ENCODE results near the gene SLC25A25.
"Not testable (repeated sequence)": the region's sequence is repeated elsewhere in the genome, so short reads cannot be mapped to it uniquely, and the experiment has no call there.

The SLC25A25 gene

GRCh38 chr9:128098297-128099230, 30.5 kb downstream of the SLC25A25 start:
- DNase-seq = peak; percentile 45

DNA sequence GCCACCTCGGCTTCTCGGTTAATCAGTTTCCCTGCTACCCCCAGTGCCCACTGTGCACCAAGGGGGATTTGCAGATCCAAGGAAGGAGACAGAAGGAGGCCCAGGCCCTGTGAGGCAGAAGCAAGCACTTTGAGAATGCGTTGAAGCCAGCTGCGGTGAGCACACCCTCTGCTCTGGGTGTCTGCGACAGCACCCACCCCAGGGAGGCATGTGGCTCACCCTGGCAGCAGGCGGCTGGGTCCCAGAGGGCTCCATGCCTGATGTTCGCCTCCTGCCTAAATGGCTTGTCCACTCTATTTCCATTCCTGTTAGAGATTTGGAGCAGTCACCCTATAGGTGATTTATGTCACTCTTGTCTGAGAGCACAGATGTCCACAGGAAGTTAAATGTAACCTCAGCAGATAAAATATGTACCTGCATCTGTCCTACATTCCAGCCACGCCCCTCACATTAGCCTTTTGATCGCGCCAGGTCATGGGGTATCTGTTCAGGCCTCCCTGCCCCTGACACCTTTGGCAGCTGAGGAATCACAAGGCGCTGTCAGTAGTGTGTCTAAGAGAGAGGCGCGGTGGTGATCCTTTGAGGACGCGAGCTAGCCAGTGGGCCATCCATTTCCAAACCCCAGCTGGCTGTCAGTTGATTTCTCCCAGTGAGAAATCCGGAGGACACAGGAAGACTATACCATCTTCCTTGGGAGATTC, 31.3 kb downstream of the SLC25A25 start:
- DNase-seq = no peak

DNA sequence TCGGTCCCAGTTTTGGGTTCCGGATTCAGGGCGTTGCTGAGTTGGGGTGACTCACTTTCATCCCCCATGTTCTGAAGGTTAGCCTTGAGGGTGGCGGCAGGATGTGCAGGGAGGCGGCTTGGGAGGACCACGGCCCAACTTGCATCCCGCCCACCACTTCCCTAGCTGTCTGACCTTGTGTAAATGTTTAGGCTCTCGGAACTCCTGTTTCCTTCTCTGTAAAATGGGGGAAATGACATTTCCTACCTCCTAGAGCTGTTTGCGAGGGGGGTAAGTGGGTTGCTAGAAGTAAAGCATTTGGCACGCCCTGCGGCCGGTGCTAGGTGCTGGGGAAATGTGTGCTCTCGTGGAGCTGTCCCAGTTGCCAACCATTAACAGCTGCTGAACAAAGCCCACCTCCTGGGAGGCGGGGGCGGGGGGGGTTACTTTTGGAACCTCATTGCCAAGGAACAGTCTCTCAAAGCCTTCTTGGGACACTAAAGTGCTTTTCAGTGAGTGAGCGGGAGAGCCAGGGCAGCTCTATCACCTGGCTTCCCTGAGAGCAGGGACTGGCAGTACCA, 32.0 kb downstream of the SLC25A25 start:
- no peak for DNase-seq

- no peak for DNase-seq
These were observed 32.5 kb downstream of the SLC25A25 start for GRCh38 chr9:128100581-128100980.

DNA sequence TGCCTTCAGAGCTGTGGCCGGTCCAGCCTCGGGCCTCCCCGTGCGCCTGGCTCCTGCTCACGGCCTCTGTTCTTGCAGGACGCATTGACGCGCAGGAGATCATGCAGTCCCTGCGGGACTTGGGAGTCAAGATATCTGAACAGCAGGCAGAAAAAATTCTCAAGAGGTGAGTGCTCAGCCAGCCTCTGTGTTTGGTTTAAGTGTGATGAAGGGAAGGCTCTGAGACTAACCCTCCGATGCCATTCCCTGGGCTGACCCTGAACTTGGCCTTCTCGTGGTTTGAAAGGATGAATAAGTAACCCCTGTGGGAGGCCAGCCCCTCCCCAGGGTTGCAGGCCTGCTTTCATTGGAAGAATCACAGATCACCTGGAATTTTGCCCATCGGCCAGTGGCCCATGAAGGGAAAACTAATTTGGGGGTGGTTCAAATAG, 33.2 kb downstream of the SLC25A25 start:
- DNase-seq = no peak

- DNase-seq = no peak
These were observed 33.7 kb downstream of the SLC25A25 start for GRCh38 chr9:128101690-128102089.

GRCh38 chr9:128102196-128102595, 34.2 kb downstream of the SLC25A25 start:
- no peak for DNase-seq

GRCh38 chr9:128102861-128103588, 35.0 kb downstream of the SLC25A25 start:
- DNase-seq = no peak

GRCh38 chr9:128103589-128103962, 35.5 kb downstream of the SLC25A25 start:
- DNase-seq = peak; percentile 40

DNA sequence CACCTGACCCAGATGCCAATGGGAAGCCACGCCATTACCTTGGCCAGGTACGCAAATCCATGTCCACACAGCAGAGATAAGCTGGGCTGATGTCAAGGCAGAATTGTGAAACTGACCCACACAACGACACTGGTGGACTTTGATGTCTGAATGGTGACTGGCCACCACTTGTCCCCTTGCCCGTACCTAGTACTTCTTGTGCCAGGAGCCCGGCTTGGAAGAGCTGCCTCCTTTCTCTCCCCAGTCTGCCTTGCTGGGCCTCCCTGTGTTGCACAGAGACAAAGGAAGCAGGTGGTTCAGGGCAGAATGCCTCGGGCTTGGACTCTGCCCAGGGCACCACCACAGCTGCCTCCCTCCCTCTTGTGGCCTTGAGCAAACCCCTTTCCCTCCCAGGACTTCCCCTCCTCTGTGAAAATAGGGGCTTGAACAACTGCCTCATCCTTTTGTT, 36.2 kb downstream of the SLC25A25 start:
- no peak for DNase-seq

DNA sequence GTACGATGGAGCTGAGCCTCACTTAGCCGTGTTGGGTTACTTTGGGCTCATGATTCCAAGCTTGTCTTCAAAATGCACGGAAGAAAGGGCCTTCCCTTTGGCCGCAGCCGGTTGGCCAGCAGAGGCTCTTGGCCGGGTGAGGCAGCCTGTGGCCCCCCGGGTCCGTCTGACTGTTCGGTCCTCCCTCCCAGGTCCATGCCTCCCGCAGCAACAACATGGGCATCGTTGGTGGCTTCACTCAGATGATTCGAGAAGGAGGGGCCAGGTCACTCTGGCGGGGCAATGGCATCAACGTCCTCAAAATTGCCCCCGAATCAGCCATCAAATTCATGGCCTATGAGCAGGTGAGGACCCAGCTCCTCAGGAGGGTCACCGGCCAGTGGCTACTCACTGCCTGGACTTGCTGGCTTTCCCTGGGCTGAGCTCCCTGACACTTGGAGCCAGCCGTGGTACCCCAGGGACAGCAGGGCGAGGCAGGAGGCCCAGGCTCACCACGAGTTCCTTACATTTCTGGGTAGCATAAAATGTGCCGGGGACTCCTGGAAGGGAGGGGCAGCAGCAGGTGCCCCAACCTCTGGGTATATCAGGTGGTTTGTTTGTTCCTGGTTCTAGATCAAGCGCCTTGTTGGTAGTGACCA, 37.6 kb downstream of the SLC25A25 start:
- no peak for DNase-seq

- no peak for DNase-seq
These were observed 38.3 kb downstream of the SLC25A25 start for GRCh38 chr9:128106181-128106939.

DNA sequence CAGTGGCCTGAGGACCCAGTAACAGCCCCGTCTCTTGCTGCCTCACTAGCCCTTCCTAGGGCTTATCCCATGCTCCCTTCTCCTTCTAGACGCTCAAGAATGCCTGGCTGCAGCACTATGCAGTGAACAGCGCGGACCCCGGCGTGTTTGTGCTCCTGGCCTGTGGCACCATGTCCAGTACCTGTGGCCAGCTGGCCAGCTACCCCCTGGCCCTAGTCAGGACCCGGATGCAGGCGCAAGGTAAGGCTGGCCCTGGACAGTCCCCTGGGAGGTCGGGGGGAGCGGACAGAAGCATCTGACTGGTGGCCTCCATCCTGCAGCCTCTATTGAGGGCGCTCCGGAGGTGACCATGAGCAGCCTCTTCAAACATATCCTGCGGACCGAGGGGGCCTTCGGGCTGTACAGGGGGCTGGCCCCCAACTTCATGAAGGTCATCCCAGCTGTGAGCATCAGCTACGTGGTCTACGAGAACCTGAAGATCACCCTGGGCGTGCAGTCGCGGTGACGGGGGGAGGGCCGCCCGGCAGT, 39.0 kb downstream of the SLC25A25 start:
- no peak for DNase-seq

DNA sequence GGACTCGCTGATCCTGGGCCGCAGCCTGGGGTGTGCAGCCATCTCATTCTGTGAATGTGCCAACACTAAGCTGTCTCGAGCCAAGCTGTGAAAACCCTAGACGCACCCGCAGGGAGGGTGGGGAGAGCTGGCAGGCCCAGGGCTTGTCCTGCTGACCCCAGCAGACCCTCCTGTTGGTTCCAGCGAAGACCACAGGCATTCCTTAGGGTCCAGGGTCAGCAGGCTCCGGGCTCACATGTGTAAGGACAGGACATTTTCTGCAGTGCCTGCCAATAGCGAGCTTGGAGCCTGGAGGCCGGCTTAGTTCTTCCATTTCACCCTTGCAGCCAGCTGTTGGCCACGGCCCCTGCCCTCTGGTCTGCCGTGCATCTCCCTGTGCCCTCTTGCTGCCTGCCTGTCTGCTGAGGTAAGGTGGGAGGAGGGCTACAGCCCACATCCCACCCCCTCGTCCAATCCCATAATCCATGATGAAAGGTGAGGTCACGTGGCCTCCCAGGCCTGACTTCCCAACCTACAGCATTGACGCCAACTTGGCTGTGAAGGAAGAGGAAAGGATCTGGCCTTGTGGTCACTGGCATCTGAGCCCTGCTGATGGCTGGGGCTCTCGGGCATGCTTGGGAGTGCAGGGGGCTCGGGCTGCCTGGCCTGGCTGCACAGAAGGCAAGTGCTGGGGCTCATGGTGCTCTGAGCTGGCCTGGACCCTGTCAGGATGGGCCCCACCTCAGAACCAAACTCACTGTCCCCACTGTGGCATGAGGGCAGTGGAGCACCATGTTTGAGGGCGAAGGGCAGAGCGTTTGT, 39.6 kb downstream of the SLC25A25 start:
- DNase-seq = no peak

DNA sequence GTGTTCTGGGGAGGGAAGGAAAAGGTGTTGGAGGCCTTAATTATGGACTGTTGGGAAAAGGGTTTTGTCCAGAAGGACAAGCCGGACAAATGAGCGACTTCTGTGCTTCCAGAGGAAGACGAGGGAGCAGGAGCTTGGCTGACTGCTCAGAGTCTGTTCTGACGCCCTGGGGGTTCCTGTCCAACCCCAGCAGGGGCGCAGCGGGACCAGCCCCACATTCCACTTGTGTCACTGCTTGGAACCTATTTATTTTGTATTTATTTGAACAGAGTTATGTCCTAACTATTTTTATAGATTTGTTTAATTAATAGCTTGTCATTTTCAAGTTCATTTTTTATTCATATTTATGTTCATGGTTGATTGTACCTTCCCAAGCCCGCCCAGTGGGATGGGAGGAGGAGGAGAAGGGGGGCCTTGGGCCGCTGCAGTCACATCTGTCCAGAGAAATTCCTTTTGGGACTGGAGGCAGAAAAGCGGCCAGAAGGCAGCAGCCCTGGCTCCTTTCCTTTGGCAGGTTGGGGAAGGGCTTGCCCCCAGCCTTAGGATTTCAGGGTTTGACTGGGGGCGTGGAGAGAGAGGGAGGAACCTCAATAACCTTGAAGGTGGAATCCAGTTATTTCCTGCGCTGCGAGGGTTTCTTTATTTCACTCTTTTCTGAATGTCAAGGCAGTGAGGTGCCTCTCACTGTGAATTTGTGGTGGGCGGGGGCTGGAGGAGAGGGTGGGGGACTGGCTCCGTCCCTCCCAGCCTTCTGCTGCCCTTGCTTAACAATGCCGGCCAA, 40.4 kb downstream of the SLC25A25 start:
- DNase-seq = no peak

GRCh38 chr9:128109050-128109709, 41.1 kb downstream of the SLC25A25 start:
- DNase-seq = no peak

- not testable (repeated sequence) for DNase-seq
These were observed 43.7 kb downstream of the SLC25A25 start for GRCh38 chr9:128111726-128112125.

DNA sequence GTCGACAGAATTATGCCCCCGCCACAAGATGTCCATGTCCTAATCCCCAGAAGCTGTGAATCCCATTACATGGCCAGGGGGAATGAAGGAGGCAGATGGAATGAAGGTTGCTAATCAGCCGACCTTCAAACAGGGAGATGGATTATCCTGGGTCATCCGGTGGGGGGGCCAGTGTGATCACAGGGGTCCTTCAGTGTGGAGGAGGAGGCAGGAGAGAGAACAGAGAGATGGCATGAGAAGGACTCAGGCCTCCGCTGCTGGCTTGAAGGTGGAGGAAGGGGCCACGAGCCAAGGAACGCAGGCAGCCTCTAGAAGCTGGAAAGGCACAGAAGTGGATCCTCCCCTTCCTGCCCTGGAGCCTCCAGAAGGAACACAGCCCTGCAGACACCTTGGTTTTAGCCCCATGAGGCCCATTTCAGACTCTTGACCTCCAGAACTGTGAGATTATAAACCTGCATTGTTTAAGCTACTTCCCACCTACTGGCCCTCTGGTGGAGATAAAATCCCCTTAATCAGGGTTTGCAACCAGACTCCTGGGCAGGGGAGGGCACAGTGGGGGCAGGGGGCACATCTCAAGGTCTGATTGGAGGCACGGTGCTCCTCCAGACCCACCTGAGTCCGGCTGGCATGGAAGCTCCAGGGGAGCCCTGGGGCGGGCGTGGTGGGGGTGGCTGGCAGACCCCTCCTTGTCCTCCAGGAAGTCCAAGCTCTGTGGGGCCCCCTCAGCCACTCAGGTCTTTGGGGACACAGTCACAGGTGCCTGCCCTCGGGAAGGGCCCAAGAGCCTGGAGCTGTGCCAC, 45.7 kb downstream of the SLC25A25 start:
- DNase-seq = no peak

Data from CD4-positive, alpha-beta T cell treated with Interleukin-4 for 4 hours (primary cell).